Thyroid gland (tissue), 4 donors: Measurements from ENCODE around the gene CHSY1. TPM values are rescaled to one million over a fixed set of nuclear protein-coding genes. Genes with fewer than 3 reads are reported as not detected.

Source experiments
- DNase-seq, 2 donors: peaks; one replicate each; pipeline ENCODE4 v3.0.0-alpha.2; 2019
- H3K27ac ChIP-seq, 3 donors: fragments of 200-600 bp; sonication (generic); 1 replicate in 2 of 3; 2 replicates in 1 of 3; pipeline ENCODE4 v1.5.1; 2016 to 2019; ENCODE audit warnings: mild to moderate bottlenecking in 1 of 3, moderate library complexity in 1 of 3
- H3K27me3 ChIP-seq: fragments of 200-600 bp; sonication (generic); one replicate; pipeline ENCODE4 v1.5.1; 2019
- H3K36me3 ChIP-seq, 2 donors: fragments of 200-600 bp; sonication (generic); one replicate each; pipeline ENCODE4 v1.5.1; 2016 to 2019
- H3K4me1 ChIP-seq, 2 donors: fragments of 200-600 bp; sonication (generic); one replicate each; pipeline ENCODE4 v1.5.1; 2017 to 2019
- H3K4me3 ChIP-seq, 3 donors: fragments of 200-600 bp; sonication (generic); replicated peaks in 1 of 3; 1 replicate in 2 of 3; 2 replicates in 1 of 3; pipeline ENCODE4 v1.5.1; 2016; ENCODE audit warnings: mild to moderate bottlenecking in 1 of 3
- H3K9me3 ChIP-seq: fragments of 200-600 bp; sonication (generic); one replicate; pipeline ENCODE4 v1.5.1; 2017
- POLR2A ChIP-seq, 2 donors: fragments of 450-650 bp; IDR thresholded peaks; one replicate each; pipeline ENCODE4 v1.6.1; 2017; ENCODE audit warnings: antibody characterized with exemption in 2 of 2, mild to moderate bottlenecking in 2 of 2, moderate library complexity in 1 of 2
- WGBS, 2 donors: methylation state at CpG; one replicate each; pipeline ENCODE4 v1.1.5; 2017; 5-methylcytosine and 5-hydroxymethylcytosine counted together
- intact Hi-C: fragments of 100-400 bp; cut with DNase I; formaldehyde crosslinking; loops from one replicate; pipeline ENCODE4 v1.15.1; 2023
- total RNA-seq, 4 donors: library from RNA; depleted of rRNA; stranded (reverse); fragments of >200 nt; gene quantifications; one replicate each; pipeline ENCODE4 v1.2.3, GENCODE V29; 2016
- TF ChIP-seq, protein P1 (sequence below), 6 experiments: fragments of 200-600 bp in 3 of 6; fragments of 450-650 bp in 3 of 6; sonication (generic) in 3 of 6; IDR thresholded peaks; one replicate each; pipeline ENCODE4 v1.5.1; 2016 to 2019; ENCODE audit warnings: antibody characterized with exemption in 6 of 6, mild to moderate bottlenecking in 2 of 6, inconsistent platforms in 1 of 6, moderate library complexity in 1 of 6

The CHSY1 gene
- total RNA-seq, 4 donors from 2014 or later = 13.8 to 26.6 (median 18.5) TPM

DNA sequence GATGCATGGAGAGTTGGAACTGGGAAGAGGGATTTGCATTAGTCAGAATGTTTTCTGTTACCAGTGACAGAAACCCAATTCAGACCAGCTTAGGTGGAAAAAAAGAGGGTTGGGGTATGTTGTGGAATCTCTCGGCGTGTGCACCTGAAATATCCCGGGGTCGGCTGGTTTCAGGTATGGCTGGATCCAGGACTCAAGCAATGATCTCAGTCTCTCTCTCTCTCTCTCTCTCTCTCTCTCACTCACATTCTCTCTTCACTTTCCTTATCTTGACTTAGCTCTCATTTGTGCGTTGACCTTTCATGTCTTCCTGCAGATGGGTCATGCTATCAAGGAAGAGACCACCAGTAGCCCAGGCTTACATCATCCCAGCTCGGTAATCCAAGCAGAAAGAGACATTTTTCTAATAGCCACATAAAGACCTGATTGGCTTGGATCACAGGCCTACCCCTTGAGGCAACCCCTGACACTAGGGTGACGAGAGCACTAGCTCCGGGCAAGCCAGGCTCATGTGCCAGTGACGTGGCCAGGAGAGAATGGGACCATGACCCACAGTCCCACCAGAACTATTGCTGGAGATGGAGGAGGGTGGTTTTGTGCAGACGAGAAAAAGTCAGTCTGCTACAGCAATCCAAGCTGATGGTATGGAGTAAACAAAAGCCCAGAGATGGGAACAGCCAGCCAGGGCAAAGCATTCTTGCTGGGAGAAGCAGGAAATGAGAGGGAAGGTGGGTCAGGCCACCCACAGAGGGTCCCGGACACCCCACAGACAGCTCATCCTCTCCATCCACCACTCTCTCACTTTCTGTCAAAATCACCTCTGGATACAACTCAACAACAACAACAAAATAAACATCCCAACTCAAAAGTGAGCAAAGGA is 91.7 kb downstream of the CHSY1 start:
- Histone ChIP-seq H3K4me3 (no peak overlapping the region), H3K27ac (no peak overlapping the region), H3K4me1 (no peaks in the 10 kb centered on the region), H3K27me3 (no peaks in the 10 kb centered on the region), H3K36me3 (no peaks in the 10 kb centered on the region), H3K9me3 (no peaks in the 10 kb centered on the region)
- no peak for DNase-seq
- intact Hi-C loops = no loop called here
- WGBS, 2 donors = 82 to 91% methylated on average over 11 of the region's 11 CpGs
- TF ChIP-seq, protein P1, sequence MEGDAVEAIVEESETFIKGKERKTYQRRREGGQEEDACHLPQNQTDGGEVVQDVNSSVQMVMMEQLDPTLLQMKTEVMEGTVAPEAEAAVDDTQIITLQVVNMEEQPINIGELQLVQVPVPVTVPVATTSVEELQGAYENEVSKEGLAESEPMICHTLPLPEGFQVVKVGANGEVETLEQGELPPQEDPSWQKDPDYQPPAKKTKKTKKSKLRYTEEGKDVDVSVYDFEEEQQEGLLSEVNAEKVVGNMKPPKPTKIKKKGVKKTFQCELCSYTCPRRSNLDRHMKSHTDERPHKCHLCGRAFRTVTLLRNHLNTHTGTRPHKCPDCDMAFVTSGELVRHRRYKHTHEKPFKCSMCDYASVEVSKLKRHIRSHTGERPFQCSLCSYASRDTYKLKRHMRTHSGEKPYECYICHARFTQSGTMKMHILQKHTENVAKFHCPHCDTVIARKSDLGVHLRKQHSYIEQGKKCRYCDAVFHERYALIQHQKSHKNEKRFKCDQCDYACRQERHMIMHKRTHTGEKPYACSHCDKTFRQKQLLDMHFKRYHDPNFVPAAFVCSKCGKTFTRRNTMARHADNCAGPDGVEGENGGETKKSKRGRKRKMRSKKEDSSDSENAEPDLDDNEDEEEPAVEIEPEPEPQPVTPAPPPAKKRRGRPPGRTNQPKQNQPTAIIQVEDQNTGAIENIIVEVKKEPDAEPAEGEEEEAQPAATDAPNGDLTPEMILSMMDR (IDR thresholded peaks at IDR 0.05) = no peak
- TF ChIP-seq POLR2A (IDR thresholded peaks at IDR 0.05) = no peak

- WGBS, 2 donors = 73 to 75% methylated on average over 15 of the region's 15 CpGs
- H3K27ac ChIP-seq = no peak overlapping the region
- intact Hi-C loops = no loop called here
These were observed 92.5 kb downstream of the CHSY1 start for GRCh38 chr15:101159096-101159935.

GRCh38 chr15:101158166-101159095 is 93.4 kb downstream of the CHSY1 start:
- H3K36me3 ChIP-seq = no peaks in the 10 kb centered on the region
- intact Hi-C loops = no loop called here
- no peaks in the 10 kb centered on the region for H3K27me3 ChIP-seq
- 90 to 92% methylated on average over 30 of the region's 30 CpGs for WGBS, 2 donors
- no peak overlapping the region for H3K4me3 ChIP-seq
- no peaks in the 10 kb centered on the region for H3K4me1 ChIP-seq
- no peak overlapping the region for H3K27ac ChIP-seq
- no peak for DNase-seq
- H3K9me3 ChIP-seq = no peaks in the 10 kb centered on the region
- TF ChIP-seq, protein P1 (IDR thresholded peaks at IDR 0.05) = no peak
- TF ChIP-seq POLR2A (IDR thresholded peaks at IDR 0.05) = no peak

More at GRCh38 chr15:101159096-101159935, 92.5 kb downstream of the CHSY1 start:
- TF ChIP-seq POLR2A (IDR thresholded peaks at IDR 0.05) = no peak
- TF ChIP-seq, protein P1 (IDR thresholded peaks at IDR 0.05) = no peak
- H3K4me1 ChIP-seq = no peaks in the 10 kb centered on the region
- H3K27me3 ChIP-seq = no peaks in the 10 kb centered on the region
- no peak overlapping the region for H3K4me3 ChIP-seq
- no peaks in the 10 kb centered on the region for H3K36me3 ChIP-seq
- no peak for DNase-seq
- H3K9me3 ChIP-seq = no peaks in the 10 kb centered on the region

GRCh38 chr15:101157721-101158120 is 94.1 kb downstream of the CHSY1 start:
- WGBS, 2 donors = 94% methylated on average over 5 of the region's 6 CpGs; no CpG with 5 or more reads in 1 of the 2 donors
- intact Hi-C loops = no loop called here
- DNase-seq = no peak
- no peak overlapping the region for H3K27ac ChIP-seq
- TF ChIP-seq POLR2A (IDR thresholded peaks at IDR 0.05) = no peak
- TF ChIP-seq, protein P1 (IDR thresholded peaks at IDR 0.05) = no peak
- H3K27me3 ChIP-seq = no peaks in the 10 kb centered on the region
- H3K4me1 ChIP-seq = no peaks in the 10 kb centered on the region
- H3K36me3 ChIP-seq = no peaks in the 10 kb centered on the region
- H3K9me3 ChIP-seq = no peaks in the 10 kb centered on the region
- no peak overlapping the region for H3K4me3 ChIP-seq
